ENCODE results near the gene CLIP2. TPM values are rescaled to one million over a fixed set of nuclear protein-coding genes. Genes with fewer than 3 reads are reported as not detected.
A peak's percentile ranks its signal among the peaks of the same experiment; 100 is the strongest.
"Not testable (repeated sequence)": the region's sequence is repeated elsewhere in the genome, so short reads cannot be mapped to it uniquely, and the experiment has no call there.

The CLIP2 gene
- total RNA-seq, 1 donor from 2014 or later: 24.3 TPM

DNA sequence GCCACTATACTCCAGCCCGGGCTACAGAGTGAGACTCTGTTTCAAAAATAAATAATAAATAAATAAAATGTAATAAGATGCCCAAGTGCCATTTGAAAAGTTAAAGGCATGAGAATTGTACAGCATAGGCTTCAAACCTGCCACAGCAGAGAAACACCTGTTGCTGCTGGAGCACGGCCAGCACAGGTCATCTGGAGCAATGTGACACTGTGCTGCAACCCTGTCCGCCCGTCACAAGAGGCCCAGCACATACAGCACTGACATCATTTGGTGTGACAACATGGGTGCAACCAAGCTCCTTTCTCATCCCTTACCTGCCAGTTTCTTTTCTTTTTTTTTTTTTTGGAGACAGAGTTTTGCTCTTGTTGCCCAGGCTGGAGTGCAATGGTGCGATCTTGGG is 36.3 kb upstream of the CLIP2 start:
- H3K36me3 ChIP-seq: peaks cover 33% of the 10 kb centered on the region
- TF ChIP-seq, protein P1, sequence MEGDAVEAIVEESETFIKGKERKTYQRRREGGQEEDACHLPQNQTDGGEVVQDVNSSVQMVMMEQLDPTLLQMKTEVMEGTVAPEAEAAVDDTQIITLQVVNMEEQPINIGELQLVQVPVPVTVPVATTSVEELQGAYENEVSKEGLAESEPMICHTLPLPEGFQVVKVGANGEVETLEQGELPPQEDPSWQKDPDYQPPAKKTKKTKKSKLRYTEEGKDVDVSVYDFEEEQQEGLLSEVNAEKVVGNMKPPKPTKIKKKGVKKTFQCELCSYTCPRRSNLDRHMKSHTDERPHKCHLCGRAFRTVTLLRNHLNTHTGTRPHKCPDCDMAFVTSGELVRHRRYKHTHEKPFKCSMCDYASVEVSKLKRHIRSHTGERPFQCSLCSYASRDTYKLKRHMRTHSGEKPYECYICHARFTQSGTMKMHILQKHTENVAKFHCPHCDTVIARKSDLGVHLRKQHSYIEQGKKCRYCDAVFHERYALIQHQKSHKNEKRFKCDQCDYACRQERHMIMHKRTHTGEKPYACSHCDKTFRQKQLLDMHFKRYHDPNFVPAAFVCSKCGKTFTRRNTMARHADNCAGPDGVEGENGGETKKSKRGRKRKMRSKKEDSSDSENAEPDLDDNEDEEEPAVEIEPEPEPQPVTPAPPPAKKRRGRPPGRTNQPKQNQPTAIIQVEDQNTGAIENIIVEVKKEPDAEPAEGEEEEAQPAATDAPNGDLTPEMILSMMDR (IDR thresholded peaks at IDR 0.05): no peak
- H3K4me1 ChIP-seq: peaks cover 17% of the 10 kb centered on the region
- DNase-seq (no peak), ATAC-seq (no peak)
- no peak overlapping the region for H3K27ac ChIP-seq
- no peaks in the 10 kb centered on the region for H3K9me3 ChIP-seq
- intact Hi-C loops (cut with DNase I): no loop called here
- no peak overlapping the region for H3K4me3 ChIP-seq
- H3K27me3 ChIP-seq: no peaks in the 10 kb centered on the region

GRCh38 chr7:74253331-74253730 is 35.9 kb upstream of the CLIP2 start:
- no peak for ATAC-seq
- Histone ChIP-seq H3K27ac (no peak overlapping the region), H3K27me3 (no peaks in the 10 kb centered on the region), H3K4me3 (peak overlapping the region; percentile 92), H3K4me1 (peaks cover 17% of the 10 kb centered on the region), H3K36me3 (peaks cover 28% of the 10 kb centered on the region), H3K9me3 (no peaks in the 10 kb centered on the region)
- TF ChIP-seq, protein P1 (IDR thresholded peaks at IDR 0.05): no peak
- no peak for DNase-seq
- intact Hi-C loops (cut with DNase I): no loop called here

- H3K27me3 ChIP-seq: no peaks in the 10 kb centered on the region
- TF ChIP-seq, protein P1 (IDR thresholded peaks at IDR 0.05): no peak
- intact Hi-C loops (cut with DNase I): no loop called here
- no peak for DNase-seq
- H3K36me3 ChIP-seq: peaks cover 24% of the 10 kb centered on the region
- peak overlapping the region; percentile 96 for H3K27ac ChIP-seq
- H3K4me3 ChIP-seq: peak overlapping the region; percentile 92
- no peaks in the 10 kb centered on the region for H3K9me3 ChIP-seq
- peaks cover 17% of the 10 kb centered on the region for H3K4me1 ChIP-seq
- peak; percentile 2 for ATAC-seq
Measured at GRCh38 chr7:74253835-74254128, 35.4 kb upstream of the CLIP2 start.

DNA sequence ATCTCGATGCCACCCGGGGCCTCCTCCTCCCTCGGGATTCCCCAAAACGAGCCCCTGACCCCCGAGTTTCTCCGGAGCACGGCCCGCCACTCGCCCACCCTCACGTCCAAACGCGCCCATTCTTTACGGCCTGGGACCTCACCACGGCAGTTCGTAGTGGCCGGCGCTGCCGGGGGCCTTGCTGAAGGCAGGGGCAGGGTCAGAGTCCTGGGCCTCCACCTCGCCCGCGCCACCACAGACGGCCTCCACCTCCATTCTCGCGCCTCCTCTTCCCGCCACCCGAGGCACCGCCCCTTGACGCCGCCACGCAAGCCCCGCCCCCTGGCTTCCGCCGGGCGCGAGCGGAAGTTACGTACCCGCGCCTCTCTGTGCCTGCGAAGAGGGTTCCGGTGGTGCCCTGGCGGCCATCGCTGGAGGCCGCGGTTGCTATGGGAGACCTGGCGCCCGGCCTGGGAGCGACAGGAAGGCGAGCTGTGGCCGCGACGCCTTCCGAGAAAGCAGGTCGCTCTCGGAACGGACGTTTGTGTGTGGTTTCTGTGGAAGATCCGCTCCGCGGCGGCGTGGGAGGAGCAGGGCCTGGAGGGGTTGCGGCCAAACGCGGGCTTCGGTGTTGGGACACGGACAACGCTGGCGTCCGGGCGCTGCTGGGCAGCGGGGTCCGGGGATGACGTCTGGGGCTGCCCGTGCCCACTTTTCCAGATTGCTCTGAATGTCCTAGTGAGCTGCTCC is 34.9 kb upstream of the CLIP2 start, which contains the start of gene RFC2:
Gene RFC2, minus strand, starts transcription at position 271 of the 729 bp plus-strand sequence. Its CDS starts 16 bp downstream, at position 255.
- Histone ChIP-seq H3K4me3 (peak within 1 kb of the TSS; percentile 92), H3K9me3 (no peaks in the 10 kb centered on the region), H3K4me1 (peaks cover 17% of the 10 kb centered on the region), H3K36me3 (peaks cover 19% of the 10 kb centered on the region), H3K27ac (peak within 1 kb of the TSS; percentile 96), H3K27me3 (no peaks in the 10 kb centered on the region)
- intact Hi-C loops (cut with DNase I): no loop called here
- TF ChIP-seq, protein P1 (IDR thresholded peaks at IDR 0.05): peak; percentile 25
- DNase-seq (peak; percentile 98), ATAC-seq (peak; percentile 100)

GRCh38 chr7:74254858-74255379 is 34.3 kb upstream of the CLIP2 start:
- Histone ChIP-seq H3K27ac (peak overlapping the region; percentile 96), H3K4me1 (peaks cover 17% of the 10 kb centered on the region), H3K4me3 (peak overlapping the region; percentile 92), H3K36me3 (peaks cover 13% of the 10 kb centered on the region), H3K27me3 (no peaks in the 10 kb centered on the region), H3K9me3 (no peaks in the 10 kb centered on the region)
- DNase-seq: no peak
- ATAC-seq: no peak
- TF ChIP-seq, protein P1 (IDR thresholded peaks at IDR 0.05): no peak
- intact Hi-C loops (cut with DNase I): no loop called here

- H3K4me3 ChIP-seq: peak overlapping the region; percentile 92
- peak overlapping the region; percentile 96 for H3K27ac ChIP-seq
- H3K4me1 ChIP-seq: peaks cover 17% of the 10 kb centered on the region
- H3K36me3 ChIP-seq; intact Hi-C loops (cut with DNase I); DNase-seq; H3K9me3 ChIP-seq; H3K27me3 ChIP-seq; ATAC-seq: not testable (repeated sequence)
Measured at GRCh38 chr7:74255461-74255860, 33.7 kb upstream of the CLIP2 start.
